HepG2 (cell line): ENCODE data around the gene MYLK3. TPM values are rescaled to one million over a fixed set of nuclear protein-coding genes. Genes with fewer than 3 reads are reported as not detected.

Experiments used
- EED ChIP-seq: sonication (generic); formaldehyde crosslinking; IDR thresholded peaks from 2 replicates; pipeline ENCODE4 v1.5.0; 2020; ENCODE audit warnings: mild to moderate bottlenecking, missing genetic modification reagents
- JDP2 ChIP-seq: sonication (generic); formaldehyde crosslinking; IDR thresholded peaks from 2 replicates; pipeline ENCODE4 v1.8.1; 2022; ENCODE audit warnings: missing genetic modification reagents, borderline replicate concordance
- PRDM10 ChIP-seq: sonication (generic); formaldehyde crosslinking; IDR thresholded peaks from 2 replicates; pipeline ENCODE4 v1.4.0; 2020; ENCODE audit warnings: low read depth, missing genetic modification reagents
- SMARCC2 ChIP-seq: fragments of 450-650 bp; IDR thresholded peaks from 2 replicates; pipeline ENCODE4 v1.6.1; 2017; ENCODE audit warnings: antibody characterized with exemption, mild to moderate bottlenecking
- SMC3 ChIP-seq: IDR thresholded peaks from 2 replicates; pipeline ENCODE4 v1.6.1; 2011; ENCODE audit warnings: low read length, improper control_type of control experiment
- TBL1XR1 ChIP-seq: fragments of 150-350 bp; IDR thresholded peaks from 2 replicates; pipeline ENCODE4 v1.6.1; 2014; ENCODE audit warnings: borderline replicate concordance, low read length; ENCODE audit not compliant: partially characterized antibody
- TP53 ChIP-seq: sonication (generic); formaldehyde crosslinking; conservative IDR thresholded peaks from 2 replicates; pipeline ENCODE4 v1.4.0; 2020; ENCODE audit warnings: missing genetic modification reagents
- TSC22D2 ChIP-seq: sonication (generic); formaldehyde crosslinking; IDR thresholded peaks from 2 replicates; pipeline ENCODE4 v1.5.1; 2020; ENCODE audit warnings: missing genetic modification reagents, mild to moderate bottlenecking, borderline replicate concordance
- ZBTB4 ChIP-seq: sonication (generic); formaldehyde crosslinking; IDR thresholded peaks from 2 replicates; pipeline ENCODE4 v1.4.0; 2020; ENCODE audit warnings: missing genetic modification reagents, mild to moderate bottlenecking, borderline replicate concordance
- ZBTB44 ChIP-seq: sonication (generic); formaldehyde crosslinking; IDR thresholded peaks from 2 replicates; pipeline ENCODE4 v1.4.0; 2020; ENCODE audit warnings: missing genetic modification reagents
- ZFP90 ChIP-seq: sonication (generic); formaldehyde crosslinking; IDR thresholded peaks from 2 replicates; pipeline ENCODE4 v1.8.0; 2022; ENCODE audit warnings: missing genetic modification reagents, mild to moderate bottlenecking, inconsistent platforms, borderline replicate concordance
- ZNF326 ChIP-seq: sonication (generic); formaldehyde crosslinking; IDR thresholded peaks from 2 replicates; pipeline ENCODE4 v1.4.0; 2020; ENCODE audit warnings: missing genetic modification reagents, borderline replicate concordance
- ZNF550 ChIP-seq: sonication (generic); formaldehyde crosslinking; IDR thresholded peaks from 2 replicates; pipeline ENCODE4 v1.4.0; 2020; ENCODE audit warnings: mild to moderate bottlenecking, missing genetic modification reagents, borderline replicate concordance
- ZNF558 ChIP-seq: sonication (generic); formaldehyde crosslinking; IDR thresholded peaks from 2 replicates; pipeline ENCODE4 v1.9.0; 2022; ENCODE audit warnings: mild to moderate bottlenecking, missing genetic modification reagents, borderline replicate concordance
- ZNF562 ChIP-seq: sonication (generic); formaldehyde crosslinking; IDR thresholded peaks from 2 replicates; pipeline ENCODE4 v1.8.0; 2022; ENCODE audit warnings: missing genetic modification reagents, borderline replicate concordance
- ZNF567 ChIP-seq: sonication (generic); formaldehyde crosslinking; IDR thresholded peaks from 2 replicates; pipeline ENCODE4 v1.8.1; 2023; ENCODE audit warnings: mild to moderate bottlenecking, missing genetic modification reagents, borderline replicate concordance
- ZNF7 ChIP-seq: IDR thresholded peaks from 2 replicates; pipeline ENCODE4 v1.6.1; 2016; ENCODE audit warnings: missing biosample characterization, missing genetic modification reagents
- ZNF816 ChIP-seq: sonication (generic); formaldehyde crosslinking; IDR thresholded peaks from 2 replicates; pipeline ENCODE4 v1.8.0; 2022; ENCODE audit warnings: missing genetic modification reagents, mild to moderate bottlenecking, borderline replicate concordance
- polyA plus RNA-seq, 8 experiments: library from polyadenylated mRNA; depleted of rRNA in 3 of 8; stranded (reverse) in 7 of 8; unstranded in 1 of 8; fragments of >200 nt; fragmentation: Illumina TruSeq in 4 of 8; extraction: Trizol in 4 of 8; gene quantifications; 2 replicates each; pipeline versions ENCODE4 v1.2.1 to v1.2.3, GENCODE V29; 2011 to 2016; ENCODE audit warnings: low read depth in 4 of 8, missing spikeins in 1 of 8, mixed read lengths in 1 of 8; ENCODE audit not compliant: insufficient read depth in 1 of 8
- total RNA-seq, 5 experiments: library from RNA; depleted of rRNA; stranded (reverse); fragments of >200 nt; fragmentation: Illumina TruSeq; extraction: Trizol; gene quantifications; 2 replicates each; pipeline ENCODE4 v1.2.3, GENCODE V29; 2016; ENCODE audit warnings: low read depth in 1 of 5
- TF ChIP-seq, protein P1 (sequence below): IDR thresholded peaks from 2 replicates; pipeline ENCODE4 v1.6.1; 2016; ENCODE audit warnings: missing compliant biosample characterization, missing genetic modification reagents, borderline replicate concordance

Gene MYLK3
- total and polyA plus RNA-seq, 2 of the 13 experiments (the other 11 are each of a cell fraction or from before 2014, with no cell fraction given) = 0.04 to 0.18 TPM

- TF ChIP-seq ZNF326 = no peak
- TF ChIP-seq TP53 (CRISPR knock-in tag) = 0 out of 2 replicates have a peak, but pooled peaks have one; percentile 17
- TF ChIP-seq ZNF550 (CRISPR knock-in tag) = no peak
- no peak for TF ChIP-seq SMARCC2
- no peak; the same call in 1 of the 2 replicates for TF ChIP-seq ZNF567
- TF ChIP-seq ZNF562 = no peak
- peak; percentile 86 for TF ChIP-seq ZBTB4 (CRISPR knock-in tag)
- no peak for TF ChIP-seq TSC22D2 (CRISPR knock-in tag)
- TF ChIP-seq JDP2 (CRISPR knock-in tag) = no peak
- no peak; the same call in 1 of the 2 replicates for TF ChIP-seq EED (CRISPR knock-in tag)
- no peak for TF ChIP-seq SMC3
- TF ChIP-seq ZNF558 (CRISPR knock-in tag) = no peak
- no peak for TF ChIP-seq ZBTB44 (CRISPR knock-in tag)
- TF ChIP-seq PRDM10 = no peak; the same call in 1 of the 2 replicates
- TF ChIP-seq, protein P1, sequence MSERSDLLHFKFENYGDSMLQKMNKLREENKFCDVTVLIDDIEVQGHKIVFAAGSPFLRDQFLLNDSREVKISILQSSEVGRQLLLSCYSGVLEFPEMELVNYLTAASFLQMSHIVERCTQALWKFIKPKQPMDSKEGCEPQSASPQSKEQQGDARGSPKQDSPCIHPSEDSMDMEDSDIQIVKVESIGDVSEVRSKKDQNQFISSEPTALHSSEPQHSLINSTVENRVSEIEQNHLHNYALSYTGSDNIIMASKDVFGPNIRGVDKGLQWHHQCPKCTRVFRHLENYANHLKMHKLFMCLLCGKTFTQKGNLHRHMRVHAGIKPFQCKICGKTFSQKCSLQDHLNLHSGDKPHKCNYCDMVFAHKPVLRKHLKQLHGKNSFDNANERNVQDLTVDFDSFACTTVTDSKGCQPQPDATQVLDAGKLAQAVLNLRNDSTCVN = 0 out of 2 replicates have a peak, but pooled peaks have one; percentile 22
- TF ChIP-seq ZFP90 (CRISPR knock-in tag) = peak; percentile 83; the same call in 1 of the 2 replicates
- TF ChIP-seq ZNF816 (CRISPR knock-in tag) = no peak; the same call in 1 of the 2 replicates
- no peak for TF ChIP-seq TBL1XR1
- TF ChIP-seq ZNF7 = no peak
Observed at GRCh38 chr16:46688654-46689364, 59.3 kb downstream of the MYLK3 start, which contains the start of gene VPS35 (continued).
